Measurements from ENCODE around the gene NFIX. TPM values are rescaled to one million over a fixed set of nuclear protein-coding genes. Genes with fewer than 3 reads are reported as not detected.

The NFIX gene
- polyA plus RNA-seq, 1 donor (not counting 4 experiments of a cell fraction or from before 2014, with no cell fraction given), result 5.2 TPM

- H3K27ac ChIP-seq (ENCODE audit: control insufficient read depth, insufficient read depth, low read length), result no peak overlapping the region
- FAIRE-seq (no peak), DNase-seq (ENCODE audit: low read depth, low spot score) (no peak)
- TF ChIP-seq CTCF (optimal IDR thresholded peaks at IDR 0.05 in 1 of 3, IDR thresholded peaks at IDR 0.05 in 1 of 3, conservative IDR thresholded peaks at IDR 0.05 in 1 of 3; ENCODE audit: extremely low read depth in 1 of 3, insufficient read depth in 2 of 3, low read length in 3 of 3), result no peak
- no peak for TF ChIP-seq EZH2 (IDR thresholded peaks at IDR 0.05; ENCODE audit: low read length)
- peaks cover 20% of the 10 kb centered on the region for H3K4me1 ChIP-seq (ENCODE audit: control insufficient read depth, extremely low read depth, insufficient read depth, low read length)
- no peak overlapping the region for H3K4me3 ChIP-seq (ENCODE audit: control insufficient read depth in 2 of 3, extremely low read depth in 1 of 3, insufficient read depth in 2 of 3, low read depth in 1 of 3, low read length in 3 of 3)
- no peak overlapping the region for H3K9ac ChIP-seq (ENCODE audit: control insufficient read depth, extremely low read depth, insufficient read depth, low read length)
- H3K36me3 ChIP-seq (ENCODE audit: control insufficient read depth in 2 of 2, extremely low read depth in 1 of 2, insufficient read depth in 2 of 2, low read length in 2 of 2), result peaks cover 18 to 27% of the 10 kb centered on the region in 2 experiments
- H3K9me1 ChIP-seq (ENCODE audit: control insufficient read depth, extremely low read depth, insufficient read depth, low read length), result no peaks in the 10 kb centered on the region
- H2AFZ ChIP-seq (ENCODE audit: control insufficient read depth, low read length), result no peak overlapping the region
- no peaks in the 10 kb centered on the region for H3K9me3 ChIP-seq (ENCODE audit: control insufficient read depth, low read depth, low read length)
- peaks cover 85% of the 10 kb centered on the region for H3K79me2 ChIP-seq (ENCODE audit: control insufficient read depth, insufficient read depth, low read length)
- H4K20me1 ChIP-seq (ENCODE audit: control insufficient read depth, extremely low read depth, insufficient read depth, low read length), result peaks cover 28% of the 10 kb centered on the region
- H3K4me2 ChIP-seq (ENCODE audit: control insufficient read depth, extremely low read depth, insufficient read depth, low read depth, low read length), result no peak overlapping the region
- dilution Hi-C loops (cut with MboI; ENCODE audit: extremely low pct_ligation_motif_present, low sequenced_read_pairs), result no loop called here
- no peaks in the 10 kb centered on the region for H3K27me3 ChIP-seq (ENCODE audit: control insufficient read depth, extremely low read depth, insufficient read depth, low read length)
Measured at GRCh38 chr19:13122275-13122878, 127.1 kb downstream of the NFIX start.

- Histone ChIP-seq H3K9me3 (ENCODE audit: control insufficient read depth, low read depth, low read length) (no peaks in the 10 kb centered on the region), H3K27me3 (ENCODE audit: control insufficient read depth, extremely low read depth, insufficient read depth, low read length) (no peaks in the 10 kb centered on the region), H2AFZ (ENCODE audit: control insufficient read depth, low read length) (no peak overlapping the region), H3K36me3 (ENCODE audit: control insufficient read depth in 2 of 2, extremely low read depth in 1 of 2, insufficient read depth in 2 of 2, low read length in 2 of 2) (peaks cover 20 to 27% of the 10 kb centered on the region in 2 experiments), H3K27ac (ENCODE audit: control insufficient read depth, insufficient read depth, low read length) (no peak overlapping the region), H3K4me2 (ENCODE audit: control insufficient read depth, extremely low read depth, insufficient read depth, low read depth, low read length) (no peak overlapping the region), H3K9me1 (ENCODE audit: control insufficient read depth, extremely low read depth, insufficient read depth, low read length) (no peaks in the 10 kb centered on the region), H3K4me1 (ENCODE audit: control insufficient read depth, extremely low read depth, insufficient read depth, low read length) (peaks cover 18% of the 10 kb centered on the region), H3K79me2 (ENCODE audit: control insufficient read depth, insufficient read depth, low read length) (peaks cover 94% of the 10 kb centered on the region), H4K20me1 (ENCODE audit: control insufficient read depth, extremely low read depth, insufficient read depth, low read length) (peaks cover 35% of the 10 kb centered on the region), H3K4me3 (ENCODE audit: control insufficient read depth in 2 of 3, extremely low read depth in 1 of 3, insufficient read depth in 2 of 3, low read depth in 1 of 3, low read length in 3 of 3) (no peak overlapping the region), H3K9ac (ENCODE audit: control insufficient read depth, extremely low read depth, insufficient read depth, low read length) (no peak overlapping the region)
- TF ChIP-seq EZH2 (IDR thresholded peaks at IDR 0.05; ENCODE audit: low read length), result no peak
- no peak for TF ChIP-seq CTCF (optimal IDR thresholded peaks at IDR 0.05 in 1 of 3, IDR thresholded peaks at IDR 0.05 in 1 of 3, conservative IDR thresholded peaks at IDR 0.05 in 1 of 3; ENCODE audit: extremely low read depth in 1 of 3, insufficient read depth in 2 of 3, low read length in 3 of 3)
- dilution Hi-C loops (cut with MboI; ENCODE audit: extremely low pct_ligation_motif_present, low sequenced_read_pairs), result no loop called here
- no peak for DNase-seq (ENCODE audit: low read depth, low spot score)
- FAIRE-seq, result no peak
Measured at GRCh38 chr19:13122980-13123957, 128.0 kb downstream of the NFIX start.
